Heart left ventricle (tissue), 13 donors: ENCODE data around the gene EVL.

Experiments used
- CTCF ChIP-seq, 12 donors: fragments of 200-600 bp; sonication (generic) in 4 of 12; IDR thresholded peaks; one replicate each; pipeline versions ENCODE4 v1.5.0 to v1.8.0; 2018 to 2022; ENCODE audit warnings: antibody characterized with exemption in 12 of 12, mild to moderate bottlenecking in 5 of 12
- POLR2A ChIP-seq, 2 donors: fragments of 450-650 bp; IDR thresholded peaks; one replicate each; pipeline ENCODE4 v1.6.1; 2017; ENCODE audit warnings: antibody characterized with exemption in 2 of 2, mild to moderate bottlenecking in 2 of 2, moderate library complexity in 2 of 2
- donor health status: ischemic (EF 13 %, LVEDD 7.1; RV severe dilation, severe dysfunction).
- donor health status: DM: no; HTN: yes; CAD: no.
- donor health status: DM: no; HTN: no; CAD: no.
- donor health status: ischemic (EF 25% LVEDD 6.9; RV normal size, moderate dysfunction).
- donor health status: ischemic (EF 25% LVEDD 5.7; RV mildly dilated, moderate dysfunction).
- donor health status: ischemic (EF 35%, LVEDD 5.7; RV mildly dilated, moderate dysfunction).
- donor health status: nonischemic (EF 11% LVEDD 7.7; RV severe dilation, severe dysfunction).
- donor health status: DM: yes; HTN: yes; CAD: no.
- donor health status: PGD.
- donor health status: ischemic (EF 29% LVEDD 5.4; RV normal size, mild dysfunction).
- donor health status: nonischemic (EF 23%, LVEDD 6.1; RV moderate dilation, normal function).

DNA sequence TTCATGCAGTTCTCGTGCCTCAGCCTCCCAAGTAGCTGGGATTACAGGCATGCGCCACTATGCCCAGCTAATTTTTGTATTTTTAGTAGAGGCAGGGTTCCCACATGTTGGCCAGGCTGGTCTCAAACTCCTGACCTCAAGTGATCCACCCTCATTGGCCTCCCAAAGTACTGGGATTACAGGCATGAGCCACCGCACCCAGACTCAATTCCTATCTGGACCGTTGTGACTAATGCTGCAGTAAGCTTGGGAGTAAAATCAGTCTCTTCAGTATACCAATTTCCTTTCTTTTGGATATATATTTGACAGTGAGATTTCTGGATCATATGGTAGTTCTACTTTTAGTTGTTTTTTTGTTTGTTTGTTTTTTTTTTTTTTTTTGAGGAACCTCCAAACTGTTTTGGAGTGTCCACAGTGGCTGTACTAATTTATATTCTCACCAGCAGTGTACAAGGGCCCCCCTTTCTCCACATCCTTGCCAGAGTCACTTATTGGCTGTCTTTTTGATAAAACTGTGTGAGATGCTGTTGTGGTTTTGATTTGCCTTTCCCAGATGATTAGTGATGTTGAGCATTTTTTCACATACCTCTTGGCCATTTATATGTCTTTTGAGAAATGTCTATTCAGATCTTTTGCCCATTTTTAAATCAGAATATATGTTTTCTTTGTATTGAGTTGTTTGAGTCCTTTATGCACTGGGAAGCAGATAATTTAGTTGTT lies 37.3 kb upstream of the EVL start:
- no peak for TF ChIP-seq CTCF (IDR thresholded peaks at IDR 0.05)
- no peak for TF ChIP-seq POLR2A (IDR thresholded peaks at IDR 0.05)
